ENCODE data around the gene RPS16.
A peak's percentile ranks its signal among the peaks of the same experiment; 100 is the strongest.

DNA sequence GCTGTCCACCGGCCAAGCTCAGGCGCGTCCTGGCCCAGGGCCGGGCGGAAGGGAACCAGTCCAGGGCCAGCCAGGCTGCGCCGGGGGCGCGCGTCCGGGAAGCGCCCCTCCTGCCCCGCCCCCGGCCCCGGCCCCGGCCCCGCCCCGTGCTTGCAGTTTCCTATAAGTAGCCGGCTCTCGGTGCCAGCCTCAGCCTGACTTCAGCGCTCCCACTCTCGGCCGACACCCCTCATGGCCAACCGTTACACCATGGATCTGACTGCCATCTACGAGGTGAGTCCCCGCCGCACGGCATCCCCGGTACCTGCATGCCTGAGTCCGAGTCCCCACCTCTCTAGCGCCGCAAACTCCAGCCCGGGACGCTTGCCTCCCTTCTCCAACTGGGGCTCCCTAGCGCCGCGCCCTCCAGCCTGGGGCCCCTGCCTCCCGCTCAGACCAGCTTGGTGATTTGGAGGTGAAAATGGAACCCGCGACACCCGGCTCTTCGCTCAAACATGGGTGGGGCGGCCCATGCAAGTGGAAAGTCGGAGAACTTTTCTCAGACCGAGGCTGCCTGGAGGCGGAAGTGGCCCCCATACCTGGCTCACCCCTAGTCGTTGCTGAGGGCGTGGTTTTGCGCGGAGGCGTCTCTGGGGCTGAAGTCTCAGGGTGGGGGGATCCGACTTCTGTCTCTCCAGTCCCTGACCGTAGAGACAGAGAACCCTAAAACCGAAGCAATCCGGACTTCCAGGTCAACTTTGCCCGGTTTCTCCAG lies 28.9 kb downstream of the RPS16 start, which contains the start of gene ZFP36:
- TF ChIP-seq, protein P1, sequence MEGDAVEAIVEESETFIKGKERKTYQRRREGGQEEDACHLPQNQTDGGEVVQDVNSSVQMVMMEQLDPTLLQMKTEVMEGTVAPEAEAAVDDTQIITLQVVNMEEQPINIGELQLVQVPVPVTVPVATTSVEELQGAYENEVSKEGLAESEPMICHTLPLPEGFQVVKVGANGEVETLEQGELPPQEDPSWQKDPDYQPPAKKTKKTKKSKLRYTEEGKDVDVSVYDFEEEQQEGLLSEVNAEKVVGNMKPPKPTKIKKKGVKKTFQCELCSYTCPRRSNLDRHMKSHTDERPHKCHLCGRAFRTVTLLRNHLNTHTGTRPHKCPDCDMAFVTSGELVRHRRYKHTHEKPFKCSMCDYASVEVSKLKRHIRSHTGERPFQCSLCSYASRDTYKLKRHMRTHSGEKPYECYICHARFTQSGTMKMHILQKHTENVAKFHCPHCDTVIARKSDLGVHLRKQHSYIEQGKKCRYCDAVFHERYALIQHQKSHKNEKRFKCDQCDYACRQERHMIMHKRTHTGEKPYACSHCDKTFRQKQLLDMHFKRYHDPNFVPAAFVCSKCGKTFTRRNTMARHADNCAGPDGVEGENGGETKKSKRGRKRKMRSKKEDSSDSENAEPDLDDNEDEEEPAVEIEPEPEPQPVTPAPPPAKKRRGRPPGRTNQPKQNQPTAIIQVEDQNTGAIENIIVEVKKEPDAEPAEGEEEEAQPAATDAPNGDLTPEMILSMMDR (IDR thresholded peaks at IDR 0.05): peak in 1 of 3 experiments; percentile 21
- TF ChIP-seq POLR2A (IDR thresholded peaks at IDR 0.05): peak; percentile 55 to 99

Data from vagina (tissue), 2 donors.